HepG2 (cell line): ENCODE measurements around the gene TSPAN8. TPM values are rescaled to one million over a fixed set of nuclear protein-coding genes. Genes with fewer than 3 reads are reported as not detected.

Source experiments
- ATAC-seq: fragments of 200-7000 bp; cut with Tn5 transposase; 3 replicates; pipeline ENCODE4 v1.9.1; 2020; ENCODE audit warnings: mild to moderate bottlenecking, moderate library complexity
- BruUV-seq: library from RNA; stranded (reverse); fragments of 400-500 nt; replicated peaks from 2 replicates; lab custom pipeline; 2021; lab: Mats Ljungman, UMichigan
- CTCF ChIA-PET: fragments of 300-600 bp; formaldehyde crosslinking; extraction: SDS; loops from one replicate; lab custom pipeline; 2021; ENCODE audit warnings: low total read pairs, inconsistent platforms, low intra/inter-chr PET ratio; lab: Yijun Ruan, JAX
- POLR2A ChIA-PET: fragments of 350-600 bp; sonication (Branson Sonifier 250); formaldehyde crosslinking; loops from one replicate; lab custom pipeline; 2020; ENCODE audit warnings: antibody characterized with exemption, inconsistent platforms; lab: Yijun Ruan, JAX
- DNase-seq: peaks from one replicate; pipeline ENCODE4 v3.0.0-alpha.2; 2015; ENCODE audit warnings: low spot score
- FAIRE-seq: peaks from 3 replicates; lab custom pipeline; 2011; peaks lifted over from hg19 to GRCh38; lab: Jason Lieb, UNC
- H2AFZ ChIP-seq: one replicate; pipeline ENCODE4 v1.6.1; 2011; ENCODE audit warnings: low read length, inconsistent platforms
- H3K27ac ChIP-seq: fragments of 300-600 bp; 3 replicates; pipeline ENCODE4 v1.8.0; 2011; ENCODE audit warnings: mixed run types, mild to moderate bottlenecking, mixed read lengths, low read length, inconsistent platforms; ENCODE audit not compliant: insufficient read depth; ENCODE audit errors: extremely low read length
- H3K27me3 ChIP-seq, 2 experiments: fragments of 200-600 bp in 1 of 2; 2 replicates in 1 of 2; 3 replicates in 1 of 2; pipeline versions ENCODE4 v1.6.0 to v1.8.0; 2011; ENCODE audit warnings: low read length in 2 of 2, mild to moderate bottlenecking in 2 of 2, moderate library complexity in 2 of 2, inconsistent platforms in 1 of 2; ENCODE audit not compliant: insufficient read depth in 2 of 2, control insufficient read depth in 1 of 2
- H3K36me3 ChIP-seq, 2 experiments: fragments of 200-600 bp in 1 of 2; replicated peaks in 1 of 2; 2 replicates in 1 of 2; 3 replicates in 1 of 2; pipeline versions ENCODE4 v1.5.1 to v1.8.0; 2011; ENCODE audit warnings: low read length in 2 of 2, inconsistent platforms in 1 of 2; ENCODE audit not compliant: insufficient read depth in 2 of 2, control insufficient read depth in 1 of 2
- H3K4me1 ChIP-seq: 2 replicates; pipeline ENCODE4 v1.5.1; 2012; ENCODE audit warnings: low read length, inconsistent platforms; ENCODE audit not compliant: insufficient read depth
- H3K4me2 ChIP-seq: 2 replicates; pipeline ENCODE4 v1.6.0; 2011; ENCODE audit warnings: low read depth, low read length, inconsistent platforms
- H3K4me3 ChIP-seq, 3 experiments: fragments of 200-600 bp in 1 of 3; sonication (generic), shearing (Covaris generic) in 1 of 3; replicated peaks in 1 of 3; 2 replicates each; pipeline ENCODE4 v1.5.1; 2011 to 2016; ENCODE audit warnings: low read length in 3 of 3, inconsistent platforms in 2 of 3, low read depth in 2 of 3, mild to moderate bottlenecking in 2 of 3, control low read depth in 1 of 3, mixed read lengths in 1 of 3; ENCODE audit not compliant: insufficient read depth in 1 of 3
- H3K79me2 ChIP-seq: one replicate; pipeline ENCODE4 v1.6.1; 2011; ENCODE audit warnings: low read length, inconsistent platforms; ENCODE audit not compliant: insufficient read depth
- H3K9ac ChIP-seq: 2 replicates; pipeline ENCODE4 v1.6.0; 2011; ENCODE audit warnings: mild to moderate bottlenecking, low read depth, low read length, inconsistent platforms; ENCODE audit not compliant: insufficient read depth
- H3K9me3 ChIP-seq: 2 replicates; pipeline ENCODE4 v1.5.1; 2012; ENCODE audit warnings: mild to moderate bottlenecking, low read length
- H4K20me1 ChIP-seq: 2 replicates; pipeline ENCODE4 v1.6.0; 2011; ENCODE audit warnings: inconsistent platforms, mild to moderate bottlenecking, low read length, moderate library complexity; ENCODE audit not compliant: insufficient read depth
- HNRNPK ChIP-seq: fragments of 200-400 bp; formaldehyde crosslinking; IDR thresholded peaks from 2 replicates; pipeline ENCODE4 v1.6.1; 2018; ENCODE audit warnings: low read length, low read depth, moderate library complexity, mild to moderate bottlenecking; ENCODE audit not compliant: poor library complexity, severe bottlenecking
- MAFG ChIP-seq: sonication (generic); formaldehyde crosslinking; IDR thresholded peaks from 2 replicates; pipeline ENCODE4 v1.5.1; 2020; ENCODE audit warnings: mild to moderate bottlenecking, missing genetic modification reagents
- MXI1 ChIP-seq: IDR thresholded peaks from 3 replicates; pipeline ENCODE4 v1.6.1; 2012; ENCODE audit warnings: low read depth, low read length, inconsistent platforms, borderline replicate concordance
- NFIB ChIP-seq: sonication (generic); formaldehyde crosslinking; IDR thresholded peaks from 2 replicates; pipeline ENCODE4 v1.9.0; 2021; ENCODE audit warnings: missing genetic modification reagents, mild to moderate bottlenecking, borderline replicate concordance
- TRIM24 ChIP-seq: sonication (generic); formaldehyde crosslinking; IDR thresholded peaks from 2 replicates; pipeline ENCODE4 v1.8.0; 2022; ENCODE audit warnings: mild to moderate bottlenecking, missing genetic modification reagents
- ZEB1 ChIP-seq: IDR thresholded peaks from 2 replicates; pipeline ENCODE4 v1.6.1; 2012; ENCODE audit warnings: mild to moderate bottlenecking, low read depth, inconsistent platforms; ENCODE audit not compliant: insufficient replicate concordance
- ZFAT ChIP-seq: sonication (generic); formaldehyde crosslinking; conservative IDR thresholded peaks from 2 replicates; pipeline ENCODE4 v1.8.1; 2023; ENCODE audit warnings: missing genetic modification reagents, inconsistent platforms
- ZNF12 ChIP-seq: sonication (generic); formaldehyde crosslinking; IDR thresholded peaks from 2 replicates; pipeline ENCODE4 v1.5.0; 2020; ENCODE audit warnings: missing genetic modification reagents
- ZNF33A ChIP-seq: sonication (generic); formaldehyde crosslinking; IDR thresholded peaks from 2 replicates; pipeline ENCODE4 v1.5.1; 2020; ENCODE audit warnings: missing genetic modification reagents, mild to moderate bottlenecking, moderate library complexity, borderline replicate concordance
- WGBS: methylation state at CpG from one replicate; pipeline ENCODE4 v1.1.6; 2017; ENCODE audit warnings: low lambda C conversion rate; 5-methylcytosine and 5-hydroxymethylcytosine counted together
- in situ Hi-C: cut with HindIII; loops from 2 replicates; pipeline ENCODE4 v1.10.0; 2017; ENCODE audit warnings: low pct_unique_long_range_greater_than_20kb; ENCODE audit not compliant: extremely low pct_ligation_motif_present
- intact Hi-C: fragments of 100-400 bp; cut with micrococcal nuclease; formaldehyde crosslinking; loops from one replicate; pipeline ENCODE4 v1.10.0; 2022; ENCODE audit not compliant: unreplicated experiment
- polyA plus RNA-seq, 8 experiments: library from polyadenylated mRNA; depleted of rRNA in 3 of 8; stranded (reverse) in 7 of 8; unstranded in 1 of 8; fragments of >200 nt; fragmentation: Illumina TruSeq in 4 of 8; extraction: Trizol in 4 of 8; gene quantifications; 2 replicates each; pipeline versions ENCODE4 v1.2.1 to v1.2.3, GENCODE V29; 2011 to 2016; ENCODE audit warnings: low read depth in 4 of 8, missing spikeins in 1 of 8, mixed read lengths in 1 of 8; ENCODE audit not compliant: insufficient read depth in 1 of 8
- total RNA-seq, 5 experiments: library from RNA; depleted of rRNA; stranded (reverse); fragments of >200 nt; fragmentation: Illumina TruSeq; extraction: Trizol; gene quantifications; 2 replicates each; pipeline ENCODE4 v1.2.3, GENCODE V29; 2016; ENCODE audit warnings: low read depth in 1 of 5
- TF ChIP-seq, protein P1 (sequence below): sonication (generic); formaldehyde crosslinking; IDR thresholded peaks from 2 replicates; pipeline ENCODE4 v1.5.0; 2020; ENCODE audit warnings: mild to moderate bottlenecking, low read depth, missing genetic modification reagents, borderline replicate concordance
- TF ChIP-seq, protein P2 (sequence below): sonication (generic); formaldehyde crosslinking; IDR thresholded peaks from 2 replicates; pipeline ENCODE4 v1.4.0; 2020; ENCODE audit warnings: missing genetic modification reagents, borderline replicate concordance

TSPAN8 gene
- total and polyA plus RNA-seq, 2 of the 13 experiments (the other 11 are each of a cell fraction or from before 2014, with no cell fraction given) = 3.4 to 3.9 TPM

DNA sequence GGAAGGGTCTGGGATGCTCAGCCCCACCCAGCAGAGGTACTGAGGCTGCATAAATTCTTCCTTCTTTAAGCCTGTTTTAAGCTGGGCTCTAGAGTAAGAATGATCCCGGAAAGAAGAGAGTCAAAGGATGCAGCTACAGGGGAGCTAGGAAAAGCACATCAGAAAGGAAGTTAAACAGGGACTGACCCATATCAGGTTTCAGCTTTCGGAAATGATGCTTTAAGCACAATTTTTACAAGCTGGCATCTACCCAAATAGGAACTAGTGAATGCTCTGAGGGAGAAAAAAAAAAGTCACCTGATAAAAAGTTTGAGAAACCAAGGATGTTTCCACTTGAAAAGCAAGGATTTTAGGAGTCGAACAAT lies 22.0 kb downstream of the TSPAN8 start:
- no TSS peak for BruUV-seq
- in situ Hi-C loops = loop anchor here (10.0 to 25.0 kb wide), 2 partner anchors 249 to 602 kb away; no protein-coding TSS in a partner anchor
- no peaks in the 10 kb centered on the region for H3K27me3 ChIP-seq
- POLR2A ChIA-PET = no interaction called here
- TF ChIP-seq HNRNPK = no peak
- TF ChIP-seq, protein P1, sequence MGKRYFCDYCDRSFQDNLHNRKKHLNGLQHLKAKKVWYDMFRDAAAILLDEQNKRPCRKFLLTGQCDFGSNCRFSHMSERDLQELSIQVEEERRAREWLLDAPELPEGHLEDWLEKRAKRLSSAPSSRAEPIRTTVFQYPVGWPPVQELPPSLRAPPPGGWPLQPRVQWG (CRISPR knock-in tag) = no peak
- TF ChIP-seq ZFAT = no peak
- no peak for TF ChIP-seq MXI1
- TF ChIP-seq NFIB (CRISPR knock-in tag) = no peak
- TF ChIP-seq, all 625 proteins: peak for 0
- H3K27ac ChIP-seq = no peak overlapping the region
- no peak overlapping the region for H3K9ac ChIP-seq
- CTCF ChIA-PET = no interaction called here
- H3K9me3 ChIP-seq = no peaks in the 10 kb centered on the region
- ATAC-seq (no peak), FAIRE-seq (no peak), DNase-seq (no peak)
- WGBS = 88% methylated on average over 3 of the region's 3 CpGs
- H3K4me1 ChIP-seq = peaks cover 53% of the 10 kb centered on the region
- no peaks in the 10 kb centered on the region for H4K20me1 ChIP-seq
- H2AFZ ChIP-seq = no peak overlapping the region
- intact Hi-C loops = no loop called here
- H3K79me2 ChIP-seq = no peaks in the 10 kb centered on the region
- no peak overlapping the region for H3K4me3 ChIP-seq
- no peaks in the 10 kb centered on the region for H3K36me3 ChIP-seq
- no peak overlapping the region for H3K4me2 ChIP-seq

DNA sequence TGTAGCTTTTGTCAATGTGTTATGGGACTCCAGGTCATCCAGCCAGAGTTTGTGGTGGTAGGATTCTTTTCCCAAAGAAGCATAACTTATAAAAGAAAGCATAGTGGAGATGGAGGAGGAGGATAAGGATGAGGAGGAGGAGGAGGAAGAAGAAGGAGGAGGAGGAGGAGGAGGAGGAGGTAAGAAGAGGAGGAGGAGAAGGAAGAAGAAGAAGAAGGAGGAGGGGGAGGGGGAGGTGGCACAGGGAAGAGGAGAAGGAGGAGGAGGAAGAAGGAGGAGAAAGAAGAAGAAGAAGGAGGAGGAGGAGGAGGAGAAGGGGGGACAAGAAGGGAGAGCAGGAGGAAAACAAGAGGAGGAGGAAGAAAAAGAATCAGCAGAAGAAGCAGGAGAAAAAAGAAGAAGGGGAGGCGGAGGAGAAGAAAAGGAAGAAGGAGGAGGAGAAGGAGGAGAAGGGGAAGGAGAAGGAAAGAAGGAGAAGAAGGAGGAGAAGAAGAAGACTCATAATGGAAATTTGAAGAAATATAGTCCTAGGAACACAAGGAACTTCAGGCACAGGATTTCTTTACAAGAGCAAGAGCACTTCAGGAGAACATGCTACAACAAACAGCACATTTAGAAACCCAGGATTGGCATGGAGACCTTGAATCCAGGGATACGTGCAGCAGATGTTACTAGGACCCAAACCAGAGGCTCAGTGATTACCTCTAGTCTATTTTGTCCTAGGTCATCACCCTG lies 22.6 kb downstream of the TSPAN8 start:
- Histone ChIP-seq H3K9ac (no peak overlapping the region), H3K36me3 (no peaks in the 10 kb centered on the region), H3K9me3 (no peaks in the 10 kb centered on the region), H3K27ac (no peak overlapping the region), H3K4me3 (no peak overlapping the region), H3K27me3 (no peaks in the 10 kb centered on the region), H3K4me1 (peaks cover 48% of the 10 kb centered on the region), H3K79me2 (no peaks in the 10 kb centered on the region), H3K4me2 (no peak overlapping the region), H4K20me1 (no peaks in the 10 kb centered on the region), H2AFZ (no peak overlapping the region)
- intact Hi-C loops (no loop called here), in situ Hi-C loops (loop anchor here (10.0 to 25.0 kb wide), 2 partner anchors 250 to 602 kb away; no protein-coding TSS in a partner anchor)
- ATAC-seq (no peak), FAIRE-seq (no peak), DNase-seq (no peak)
- ChIA-PET POLR2A (no interaction called here), CTCF (no interaction called here)
- no TSS peak for BruUV-seq
- 89% methylated on average over 2 of the region's 2 CpGs for WGBS
- no peak for TF ChIP-seq ZEB1
- TF ChIP-seq ZNF12 (CRISPR knock-in tag) = peak; percentile 86; the same call in 1 of the 2 replicates
- TF ChIP-seq MAFG (CRISPR knock-in tag) = no peak
- TF ChIP-seq, protein P2, sequence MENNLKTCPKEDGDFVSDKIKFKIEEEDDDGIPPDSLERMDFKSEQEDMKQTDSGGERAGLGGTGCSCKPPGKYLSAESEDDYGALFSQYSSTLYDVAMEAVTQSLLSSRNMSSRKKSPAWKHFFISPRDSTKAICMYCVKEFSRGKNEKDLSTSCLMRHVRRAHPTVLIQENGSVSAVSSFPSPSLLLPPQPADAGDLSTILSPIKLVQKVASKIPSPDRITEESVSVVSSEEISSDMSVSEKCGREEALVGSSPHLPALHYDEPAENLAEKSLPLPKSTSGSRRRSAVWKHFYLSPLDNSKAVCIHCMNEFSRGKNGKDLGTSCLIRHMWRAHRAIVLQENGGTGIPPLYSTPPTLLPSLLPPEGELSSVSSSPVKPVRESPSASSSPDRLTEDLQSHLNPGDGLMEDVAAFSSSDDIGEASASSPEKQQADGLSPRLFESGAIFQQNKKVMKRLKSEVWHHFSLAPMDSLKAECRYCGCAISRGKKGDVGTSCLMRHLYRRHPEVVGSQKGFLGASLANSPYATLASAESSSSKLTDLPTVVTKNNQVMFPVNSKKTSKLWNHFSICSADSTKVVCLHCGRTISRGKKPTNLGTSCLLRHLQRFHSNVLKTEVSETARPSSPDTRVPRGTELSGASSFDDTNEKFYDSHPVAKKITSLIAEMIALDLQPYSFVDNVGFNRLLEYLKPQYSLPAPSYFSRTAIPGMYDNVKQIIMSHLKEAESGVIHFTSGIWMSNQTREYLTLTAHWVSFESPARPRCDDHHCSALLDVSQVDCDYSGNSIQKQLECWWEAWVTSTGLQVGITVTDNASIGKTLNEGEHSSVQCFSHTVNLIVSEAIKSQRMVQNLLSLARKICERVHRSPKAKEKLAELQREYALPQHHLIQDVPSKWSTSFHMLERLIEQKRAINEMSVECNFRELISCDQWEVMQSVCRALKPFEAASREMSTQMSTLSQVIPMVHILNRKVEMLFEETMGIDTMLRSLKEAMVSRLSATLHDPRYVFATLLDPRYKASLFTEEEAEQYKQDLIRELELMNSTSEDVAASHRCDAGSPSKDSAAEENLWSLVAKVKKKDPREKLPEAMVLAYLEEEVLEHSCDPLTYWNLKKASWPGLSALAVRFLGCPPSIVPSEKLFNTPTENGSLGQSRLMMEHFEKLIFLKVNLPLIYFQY (CRISPR knock-in tag) = no peak
- TF ChIP-seq TRIM24 (CRISPR knock-in tag) = no peak
- TF ChIP-seq ZNF33A (CRISPR knock-in tag) = no peak
